HG03196 (cell line): ENCODE measurements around the gene G3BP1.
"Not testable (repeated sequence)": the region's sequence is repeated elsewhere in the genome, so short reads cannot be mapped to it uniquely, and the experiment has no call there.

Experiments used
- ATAC-seq: cut with Tn5 transposase; IDR thresholded peaks from one replicate; pipeline ENCODE4 v1.9.1; 2021; ENCODE audit not compliant: unreplicated experiment

The G3BP1 gene

DNA sequence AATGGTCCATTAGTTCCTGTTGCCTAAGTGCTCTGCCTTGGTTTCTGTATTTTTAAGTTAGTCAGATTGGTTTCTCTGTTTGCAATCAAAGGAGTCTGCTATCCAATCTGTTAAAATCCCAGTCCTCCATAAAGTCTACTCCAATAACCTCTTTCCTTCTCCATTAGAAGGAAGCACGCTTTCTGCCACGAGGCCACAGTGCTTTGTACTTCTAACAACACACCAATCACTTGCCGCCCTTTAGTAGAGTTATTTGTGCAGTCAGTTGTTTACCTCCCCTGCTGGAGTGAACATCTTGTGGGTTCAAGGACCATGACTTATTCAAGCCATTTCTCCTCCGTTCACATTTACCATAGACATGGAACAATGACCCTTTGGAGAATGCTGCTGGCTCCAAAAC is 83.9 kb downstream of the G3BP1 start:
- no peak for ATAC-seq

DNA sequence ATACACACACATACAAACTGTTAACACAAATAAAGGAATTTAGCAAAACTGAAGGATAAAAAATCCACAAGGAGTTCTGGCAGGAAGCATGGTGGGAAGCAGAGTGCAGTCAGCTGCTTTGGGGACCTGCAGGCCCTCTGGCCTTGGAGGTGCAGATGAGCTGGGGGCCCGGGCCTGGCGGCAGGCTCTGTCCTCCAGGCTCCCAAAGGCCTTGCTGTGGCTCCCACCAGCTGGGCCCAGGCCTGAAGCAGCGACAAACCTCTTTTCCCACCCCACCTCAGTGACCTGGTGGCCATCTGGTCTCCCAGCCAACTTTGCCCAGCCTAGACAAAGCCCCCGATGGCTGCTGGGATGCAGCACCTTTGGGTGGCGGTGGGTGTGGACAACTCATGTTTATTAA is 85.1 kb downstream of the G3BP1 start:
- ATAC-seq = no peak

DNA sequence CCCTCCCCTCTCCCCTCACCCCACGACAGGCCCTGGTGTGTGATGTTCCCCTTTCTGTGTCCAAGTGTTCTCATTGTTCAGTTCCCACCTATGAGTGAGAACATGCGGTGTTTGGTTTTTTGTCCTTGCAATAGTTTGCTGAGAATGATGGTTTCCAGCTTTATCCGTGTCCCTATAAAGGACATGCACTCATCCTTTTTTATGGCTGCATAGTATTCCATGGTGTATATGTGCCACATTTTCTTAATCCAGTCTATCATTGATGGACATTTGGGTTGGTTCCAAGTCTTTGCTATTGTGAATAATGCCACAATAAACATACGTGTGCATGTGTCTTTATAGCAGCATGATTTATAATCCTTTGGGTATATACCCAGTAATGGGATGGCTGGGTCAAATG is 89.1 kb downstream of the G3BP1 start:
- ATAC-seq = not testable (repeated sequence)
